ENCODE results near the gene RFFL.

DNA sequence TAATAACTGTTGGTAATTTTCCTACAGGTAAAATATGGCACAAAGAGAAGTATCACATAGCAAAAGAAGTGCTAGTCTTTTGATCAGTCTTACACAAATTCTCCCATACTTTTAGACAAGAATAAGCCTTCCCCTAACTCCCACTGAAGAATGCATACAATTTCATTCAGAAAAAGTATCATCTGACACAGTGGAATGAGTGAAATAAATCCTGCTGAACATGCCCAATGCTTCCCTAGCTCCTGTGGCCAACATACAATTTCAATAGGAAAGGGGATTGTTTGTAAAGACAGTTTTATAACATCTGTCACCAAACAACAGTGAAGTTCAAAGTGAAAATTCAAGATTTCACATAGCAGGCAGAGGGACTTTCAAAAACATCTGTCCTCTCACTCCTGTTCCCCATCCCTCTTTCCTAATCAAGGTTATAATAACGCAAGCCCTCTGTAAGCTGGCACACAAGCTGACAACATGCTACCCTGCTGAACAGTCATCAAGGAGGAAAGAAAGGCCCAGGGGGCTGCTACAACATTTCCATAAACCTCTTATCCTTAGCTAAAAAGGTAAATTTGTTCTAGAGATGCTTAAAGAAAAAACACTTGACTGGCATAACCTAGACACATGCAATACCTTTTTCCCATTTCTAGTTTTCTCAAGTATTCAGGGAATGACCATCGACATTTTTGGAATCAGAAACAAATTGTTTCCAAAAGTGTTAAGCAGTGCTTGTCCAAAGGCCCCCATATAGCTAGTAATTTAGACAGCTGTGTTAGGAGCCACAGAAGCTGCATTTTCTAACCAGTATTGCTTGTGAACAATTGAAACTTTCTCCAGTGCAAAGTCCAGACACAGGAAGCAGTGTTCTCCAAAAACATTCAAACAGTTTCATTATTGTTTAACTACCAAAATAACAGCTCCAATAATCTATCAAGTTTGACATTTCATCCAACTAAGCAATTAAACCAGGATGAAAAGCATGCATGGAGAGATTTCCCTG lies 11.5 kb upstream of the RFFL start:
- TF ChIP-seq, protein P1, sequence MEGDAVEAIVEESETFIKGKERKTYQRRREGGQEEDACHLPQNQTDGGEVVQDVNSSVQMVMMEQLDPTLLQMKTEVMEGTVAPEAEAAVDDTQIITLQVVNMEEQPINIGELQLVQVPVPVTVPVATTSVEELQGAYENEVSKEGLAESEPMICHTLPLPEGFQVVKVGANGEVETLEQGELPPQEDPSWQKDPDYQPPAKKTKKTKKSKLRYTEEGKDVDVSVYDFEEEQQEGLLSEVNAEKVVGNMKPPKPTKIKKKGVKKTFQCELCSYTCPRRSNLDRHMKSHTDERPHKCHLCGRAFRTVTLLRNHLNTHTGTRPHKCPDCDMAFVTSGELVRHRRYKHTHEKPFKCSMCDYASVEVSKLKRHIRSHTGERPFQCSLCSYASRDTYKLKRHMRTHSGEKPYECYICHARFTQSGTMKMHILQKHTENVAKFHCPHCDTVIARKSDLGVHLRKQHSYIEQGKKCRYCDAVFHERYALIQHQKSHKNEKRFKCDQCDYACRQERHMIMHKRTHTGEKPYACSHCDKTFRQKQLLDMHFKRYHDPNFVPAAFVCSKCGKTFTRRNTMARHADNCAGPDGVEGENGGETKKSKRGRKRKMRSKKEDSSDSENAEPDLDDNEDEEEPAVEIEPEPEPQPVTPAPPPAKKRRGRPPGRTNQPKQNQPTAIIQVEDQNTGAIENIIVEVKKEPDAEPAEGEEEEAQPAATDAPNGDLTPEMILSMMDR (conservative IDR thresholded peaks at IDR 0.05 in 1 of 2, IDR thresholded peaks at IDR 0.05 in 1 of 2; ENCODE audit: extremely low read depth in 1 of 2, insufficient read depth in 1 of 2, low read depth in 1 of 2, low read length in 2 of 2) = no peak
- no peak for TF ChIP-seq EZH2 (IDR thresholded peaks at IDR 0.05; ENCODE audit: borderline replicate concordance, low read length)
